ENCODE data around the gene ZNF428. TPM values are rescaled to one million over a fixed set of nuclear protein-coding genes. Genes with fewer than 3 reads are reported as not detected.

Gene ZNF428
- total and polyA plus RNA-seq, 2 donors (not counting 1 experiment from before 2014, with no cell fraction given) = 17.2 to 43.9 TPM

- TF ChIP-seq CTCF (conservative IDR thresholded peaks at IDR 0.05 in 1 of 2, IDR thresholded peaks at IDR 0.05 in 1 of 2; ENCODE audit: low read depth in 1 of 2, low read length in 2 of 2) = no peak
- no peak for TF ChIP-seq EZH2 (IDR thresholded peaks at IDR 0.05; ENCODE audit: low read length, missing control alignments)
- Histone ChIP-seq H3K4me3 (replicated peaks in 1 of 4; ENCODE audit: control extremely low read depth in 1 of 4, insufficient read depth in 1 of 4, low read depth in 3 of 4, low read length in 4 of 4) (peak overlapping the region; percentile 64 to 100 (median 90)), H3K79me2 (ENCODE audit: control insufficient read depth, insufficient read depth, low read length) (peaks cover 42% of the 10 kb centered on the region), H3K27me3 (ENCODE audit: control insufficient read depth, insufficient read depth, low read length) (no peaks in the 10 kb centered on the region), H2AFZ (ENCODE audit: low read length) (peak overlapping the region; percentile 13), H4K20me1 (ENCODE audit: control insufficient read depth, extremely low read depth, insufficient read depth, low read length) (no peaks in the 10 kb centered on the region), H3K27ac (ENCODE audit: insufficient read depth, low read length) (peak overlapping the region; percentile 97), H3K9ac (ENCODE audit: insufficient read depth, low read length) (peak overlapping the region; percentile 98), H3K4me1 (ENCODE audit: control insufficient read depth, extremely low read depth, insufficient read depth, low read length) (peaks cover 8% of the 10 kb centered on the region), H3K4me2 (ENCODE audit: extremely low read depth, insufficient read depth, low read length) (peak overlapping the region; percentile 99), H3K36me3 (ENCODE audit: control insufficient read depth, insufficient read depth, low read length) (peaks cover 24% of the 10 kb centered on the region), H3K9me3 (ENCODE audit: control insufficient read depth, insufficient read depth, low read depth, low read length) (no peaks in the 10 kb centered on the region)
- peak in 1 of 2 donors; percentile 14 for DNase-seq (ENCODE audit: low read depth in 2 of 2)
Measured at GRCh38 chr19:43596842-43597461, 22.5 kb downstream of the ZNF428 start.

- Histone ChIP-seq H4K20me1 (ENCODE audit: control insufficient read depth, extremely low read depth, insufficient read depth, low read length) (no peaks in the 10 kb centered on the region), H3K79me2 (ENCODE audit: control insufficient read depth, insufficient read depth, low read length) (peaks cover 42% of the 10 kb centered on the region), H3K4me2 (ENCODE audit: extremely low read depth, insufficient read depth, low read length) (peak within 1 kb of the TSS; percentile 99), H3K4me3 (replicated peaks in 1 of 4; ENCODE audit: control extremely low read depth in 1 of 4, insufficient read depth in 1 of 4, low read depth in 3 of 4, low read length in 4 of 4) (peak within 1 kb of the TSS; percentile 77 to 100 (median 90)), H3K9me3 (ENCODE audit: control insufficient read depth, insufficient read depth, low read depth, low read length) (no peaks in the 10 kb centered on the region), H3K36me3 (ENCODE audit: control insufficient read depth, insufficient read depth, low read length) (peaks cover 25% of the 10 kb centered on the region), H2AFZ (ENCODE audit: low read length) (peak within 1 kb of the TSS; percentile 13), H3K9ac (ENCODE audit: insufficient read depth, low read length) (peak within 1 kb of the TSS; percentile 98), H3K27ac (ENCODE audit: insufficient read depth, low read length) (peak within 1 kb of the TSS; percentile 97), H3K4me1 (ENCODE audit: control insufficient read depth, extremely low read depth, insufficient read depth, low read length) (peaks cover 8% of the 10 kb centered on the region), H3K27me3 (ENCODE audit: control insufficient read depth, insufficient read depth, low read length) (no peaks in the 10 kb centered on the region)
- peak; percentile 96 to 99 for DNase-seq (ENCODE audit: low read depth in 2 of 2)
- no peak for TF ChIP-seq EZH2 (IDR thresholded peaks at IDR 0.05; ENCODE audit: low read length, missing control alignments)
- TF ChIP-seq CTCF (conservative IDR thresholded peaks at IDR 0.05 in 1 of 2, IDR thresholded peaks at IDR 0.05 in 1 of 2; ENCODE audit: low read depth in 1 of 2, low read length in 2 of 2) = no peak
Measured at GRCh38 chr19:43595999-43596841, 23.2 kb downstream of the ZNF428 start, which contains the start of the genes IRGQ and ZNF576. IRGQ (minus strand) TSS chr19:43596134; CDS start chr19:43595338, 796 bp downstream. ZNF576 (plus strand) TSS chr19:43596595; CDS start chr19:43597109, 514 bp downstream.

GRCh38 chr19:43595605-43595998 is 23.8 kb downstream of the ZNF428 start:
- peaks cover 27% of the 10 kb centered on the region for H3K36me3 ChIP-seq (ENCODE audit: control insufficient read depth, insufficient read depth, low read length)
- peak overlapping the region; percentile 79 for H3K9ac ChIP-seq (ENCODE audit: insufficient read depth, low read length)
- peak overlapping the region; percentile 52 to 90 (median 78) for H3K4me3 ChIP-seq (replicated peaks in 1 of 4; ENCODE audit: control extremely low read depth in 1 of 4, insufficient read depth in 1 of 4, low read depth in 3 of 4, low read length in 4 of 4)
- H3K4me1 ChIP-seq (ENCODE audit: control insufficient read depth, extremely low read depth, insufficient read depth, low read length) = peaks cover 8% of the 10 kb centered on the region
- H3K4me2 ChIP-seq (ENCODE audit: extremely low read depth, insufficient read depth, low read length) = peak overlapping the region; percentile 94
- H4K20me1 ChIP-seq (ENCODE audit: control insufficient read depth, extremely low read depth, insufficient read depth, low read length) = no peaks in the 10 kb centered on the region
- peaks cover 42% of the 10 kb centered on the region for H3K79me2 ChIP-seq (ENCODE audit: control insufficient read depth, insufficient read depth, low read length)
- TF ChIP-seq CTCF (conservative IDR thresholded peaks at IDR 0.05 in 1 of 2, IDR thresholded peaks at IDR 0.05 in 1 of 2; ENCODE audit: low read depth in 1 of 2, low read length in 2 of 2) = no peak
- no peak for TF ChIP-seq EZH2 (IDR thresholded peaks at IDR 0.05; ENCODE audit: low read length, missing control alignments)
- H3K9me3 ChIP-seq (ENCODE audit: control insufficient read depth, insufficient read depth, low read depth, low read length) = no peaks in the 10 kb centered on the region
- no peaks in the 10 kb centered on the region for H3K27me3 ChIP-seq (ENCODE audit: control insufficient read depth, insufficient read depth, low read length)
- no peak overlapping the region for H2AFZ ChIP-seq (ENCODE audit: low read length)
- H3K27ac ChIP-seq (ENCODE audit: insufficient read depth, low read length) = peak overlapping the region; percentile 84
- DNase-seq (ENCODE audit: low read depth in 2 of 2) = no peak
